Measurements from ENCODE around the gene CLBA1. TPM values are rescaled to one million over a fixed set of nuclear protein-coding genes. Genes with fewer than 3 reads are reported as not detected.

CLBA1 gene
- total and polyA plus RNA-seq, 9 of the 15 experiments (the other 6 are each of a cell fraction or from before 2014, with no cell fraction given), result 0.04 to 3.9 (median 2.6) TPM

DNA sequence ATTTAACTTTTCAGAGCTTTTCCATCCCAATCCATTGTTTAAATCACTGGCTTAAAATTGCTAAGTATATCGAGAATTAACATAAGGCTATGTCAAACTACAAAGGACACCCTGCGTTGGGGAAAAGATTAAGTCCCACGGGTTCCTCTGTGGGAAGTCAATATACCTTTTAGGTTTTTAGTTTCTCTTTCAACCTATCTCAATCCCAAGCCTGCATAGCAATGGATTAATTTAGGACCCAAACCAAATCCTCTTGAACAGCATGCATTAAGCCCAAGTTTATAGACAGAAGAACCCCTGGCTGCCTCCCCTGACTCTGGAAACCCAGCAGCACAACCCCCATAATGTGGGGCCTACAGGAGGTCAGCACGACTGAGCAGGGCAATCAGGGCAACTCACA is 29.0 kb downstream of the CLBA1 start:
- DNase-seq (ENCODE audit: extremely low read depth in 1 of 4, low spot score in 3 of 4), result no peak
- Histone ChIP-seq H4K20me1 (replicated peaks; ENCODE audit: control insufficient read depth, insufficient read depth, low read length) (peaks cover 55% of the 10 kb centered on the region), H3K9me3 (replicated peaks; ENCODE audit: control insufficient read depth, insufficient read depth, low read depth, low read length) (no peaks in the 10 kb centered on the region), H3K79me2 (ENCODE audit: control insufficient read depth, insufficient read depth, low read length) (peaks cover 100% of the 10 kb centered on the region), H3K4me1 (replicated peaks in 1 of 2; ENCODE audit: control insufficient read depth in 2 of 2, insufficient read depth in 2 of 2, low read length in 2 of 2) (peaks cover 36 to 37% of the 10 kb centered on the region in 2 experiments), H3K36me3 (ENCODE audit: control insufficient read depth, insufficient read depth, low read length) (peaks cover 63% of the 10 kb centered on the region; the same call in 2 of the 3 replicates), H3K4me2 (ENCODE audit: insufficient read depth, low read length) (peak overlapping the region; percentile 72; the same call in 1 of the 2 replicates), H2AFZ (ENCODE audit: low read depth, low read length) (no peak overlapping the region), H3K9ac (ENCODE audit: insufficient read depth in 1 of 2, low read depth in 2 of 2, low read length in 2 of 2) (peak overlapping the region; percentile 48 to 53; a peak in 2 of 4 replicates), H3K9me1 (ENCODE audit: control insufficient read depth, insufficient read depth, low read length) (peaks cover 4% of the 10 kb centered on the region), H3K27me3 (ENCODE audit: control insufficient read depth in 2 of 2, insufficient read depth in 2 of 2, low read length in 2 of 2) (no peaks in the 10 kb centered on the region), H3K27ac (ENCODE audit: extremely low read depth, low read depth, low read length) (peak overlapping the region; percentile 71; the same call in 1 of the 3 replicates), H3K4me3 (no peak overlapping the region; the same call in 1 of the 2 replicates)
- no peak for FAIRE-seq
- 43% methylated on average over 4 of the region's 4 CpGs for WGBS (ENCODE audit: insufficient coverage, low coverage, missing lambda C conversion rate)
- CTCF ChIA-PET (ENCODE audit: low intra/inter-chr PET ratio), result no interaction called here
- no peak for ATAC-seq
- POLR2A ChIA-PET, result interaction anchor here (4.0 kb wide), 1 partner anchor 9 kb away, joined by 28 read pairs; no protein-coding TSS in a partner anchor
- intact Hi-C loops (cut with micrococcal nuclease), result loop anchor here (5.0 kb wide), 1 partner anchor 37 kb away; the partner anchor contains the start of gene AHNAK2
- no TSS peak for BruUV-seq (replicated peaks)
- in situ Hi-C loops (cut with MboI), result no loop called here
- TF ChIP-seq ETV6 (IDR thresholded peaks at IDR 0.05; ENCODE audit: borderline replicate concordance in 1 of 2, low read depth in 2 of 2, low read length in 1 of 2), result no peak
- no peak for TF ChIP-seq ETV6 (CRISPR knock-in tag; IDR thresholded peaks at IDR 0.05; ENCODE audit: borderline replicate concordance)
- TF ChIP-seq OTX1 (CRISPR knock-in tag; IDR thresholded peaks at IDR 0.05), result no peak
- TF ChIP-seq ZNF785 (CRISPR knock-in tag; IDR thresholded peaks at IDR 0.05), result no peak
- no peak for TF ChIP-seq TCFL5 (CRISPR knock-in tag; conservative IDR thresholded peaks at IDR 0.05)
- TF ChIP-seq, protein P1, sequence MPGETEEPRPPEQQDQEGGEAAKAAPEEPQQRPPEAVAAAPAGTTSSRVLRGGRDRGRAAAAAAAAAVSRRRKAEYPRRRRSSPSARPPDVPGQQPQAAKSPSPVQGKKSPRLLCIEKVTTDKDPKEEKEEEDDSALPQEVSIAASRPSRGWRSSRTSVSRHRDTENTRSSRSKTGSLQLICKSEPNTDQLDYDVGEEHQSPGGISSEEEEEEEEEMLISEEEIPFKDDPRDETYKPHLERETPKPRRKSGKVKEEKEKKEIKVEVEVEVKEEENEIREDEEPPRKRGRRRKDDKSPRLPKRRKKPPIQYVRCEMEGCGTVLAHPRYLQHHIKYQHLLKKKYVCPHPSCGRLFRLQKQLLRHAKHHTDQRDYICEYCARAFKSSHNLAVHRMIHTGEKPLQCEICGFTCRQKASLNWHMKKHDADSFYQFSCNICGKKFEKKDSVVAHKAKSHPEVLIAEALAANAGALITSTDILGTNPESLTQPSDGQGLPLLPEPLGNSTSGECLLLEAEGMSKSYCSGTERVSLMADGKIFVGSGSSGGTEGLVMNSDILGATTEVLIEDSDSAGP (CRISPR knock-in tag; IDR thresholded peaks at IDR 0.05), result no peak
- no peak for TF ChIP-seq MTF1 (CRISPR knock-in tag; IDR thresholded peaks at IDR 0.05; ENCODE audit: borderline replicate concordance)
- TF ChIP-seq FOXJ3 (CRISPR knock-in tag; IDR thresholded peaks at IDR 0.05), result no peak
- TF ChIP-seq ZNF143 (CRISPR knock-in tag; IDR thresholded peaks at IDR 0.05), result no peak
- no peak for TF ChIP-seq ZNF212 (CRISPR knock-in tag; IDR thresholded peaks at IDR 0.05)
- TF ChIP-seq, protein P2, sequence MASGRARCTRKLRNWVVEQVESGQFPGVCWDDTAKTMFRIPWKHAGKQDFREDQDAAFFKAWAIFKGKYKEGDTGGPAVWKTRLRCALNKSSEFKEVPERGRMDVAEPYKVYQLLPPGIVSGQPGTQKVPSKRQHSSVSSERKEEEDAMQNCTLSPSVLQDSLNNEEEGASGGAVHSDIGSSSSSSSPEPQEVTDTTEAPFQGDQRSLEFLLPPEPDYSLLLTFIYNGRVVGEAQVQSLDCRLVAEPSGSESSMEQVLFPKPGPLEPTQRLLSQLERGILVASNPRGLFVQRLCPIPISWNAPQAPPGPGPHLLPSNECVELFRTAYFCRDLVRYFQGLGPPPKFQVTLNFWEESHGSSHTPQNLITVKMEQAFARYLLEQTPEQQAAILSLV (tag; IDR thresholded peaks at IDR 0.05), result no peak
- TF ChIP-seq MYC (IDR thresholded peaks at IDR 0.05; ENCODE audit: low read depth, low read length), result no peak
- TF ChIP-seq MYC (CRISPR knock-in tag; IDR thresholded peaks at IDR 0.05; ENCODE audit: borderline replicate concordance, low read depth), result no peak
- TF ChIP-seq, protein P3, sequence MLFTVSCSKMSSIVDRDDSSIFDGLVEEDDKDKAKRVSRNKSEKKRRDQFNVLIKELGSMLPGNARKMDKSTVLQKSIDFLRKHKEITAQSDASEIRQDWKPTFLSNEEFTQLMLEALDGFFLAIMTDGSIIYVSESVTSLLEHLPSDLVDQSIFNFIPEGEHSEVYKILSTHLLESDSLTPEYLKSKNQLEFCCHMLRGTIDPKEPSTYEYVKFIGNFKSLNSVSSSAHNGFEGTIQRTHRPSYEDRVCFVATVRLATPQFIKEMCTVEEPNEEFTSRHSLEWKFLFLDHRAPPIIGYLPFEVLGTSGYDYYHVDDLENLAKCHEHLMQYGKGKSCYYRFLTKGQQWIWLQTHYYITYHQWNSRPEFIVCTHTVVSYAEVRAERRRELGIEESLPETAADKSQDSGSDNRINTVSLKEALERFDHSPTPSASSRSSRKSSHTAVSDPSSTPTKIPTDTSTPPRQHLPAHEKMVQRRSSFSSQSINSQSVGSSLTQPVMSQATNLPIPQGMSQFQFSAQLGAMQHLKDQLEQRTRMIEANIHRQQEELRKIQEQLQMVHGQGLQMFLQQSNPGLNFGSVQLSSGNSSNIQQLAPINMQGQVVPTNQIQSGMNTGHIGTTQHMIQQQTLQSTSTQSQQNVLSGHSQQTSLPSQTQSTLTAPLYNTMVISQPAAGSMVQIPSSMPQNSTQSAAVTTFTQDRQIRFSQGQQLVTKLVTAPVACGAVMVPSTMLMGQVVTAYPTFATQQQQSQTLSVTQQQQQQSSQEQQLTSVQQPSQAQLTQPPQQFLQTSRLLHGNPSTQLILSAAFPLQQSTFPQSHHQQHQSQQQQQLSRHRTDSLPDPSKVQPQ (CRISPR knock-in tag; IDR thresholded peaks at IDR 0.05; ENCODE audit: borderline replicate concordance), result no peak

All from K562 (cell line).